OCI-LY1 (cell line): ENCODE results near the gene CCDC8.

Source experiments
- H2AFZ ChIP-seq: fragments of 200-600 bp; sonication (generic), shearing (Covaris generic); 2 replicates; pipeline ENCODE4 v1.6.0; 2014; ENCODE audit warnings: antibody characterized with exemption, mild to moderate bottlenecking, low read length
- H3F3A ChIP-seq: fragments of 200-600 bp; sonication (generic), shearing (Covaris generic); 2 replicates; pipeline ENCODE4 v1.6.0; 2014; ENCODE audit warnings: mild to moderate bottlenecking, antibody characterized with exemption, low read length, moderate library complexity; ENCODE audit not compliant: insufficient read depth
- H3K27ac ChIP-seq: fragments of 200-600 bp; sonication (generic); 2 replicates; pipeline ENCODE4 v1.5.1; 2014; ENCODE audit warnings: low read length, mixed run types, mild to moderate bottlenecking, low read depth; ENCODE audit not compliant: poor library complexity, severe bottlenecking
- H3K27me3 ChIP-seq: fragments of 200-600 bp; sonication (generic); 2 replicates; pipeline ENCODE4 v1.6.0; 2014; ENCODE audit warnings: antibody characterized with exemption, mild to moderate bottlenecking, low read length, moderate library complexity; ENCODE audit not compliant: insufficient read depth
- H3K36me3 ChIP-seq: fragments of 200-600 bp; sonication (generic); 2 replicates; pipeline ENCODE4 v1.6.1; 2014; ENCODE audit warnings: mild to moderate bottlenecking, antibody characterized with exemption, low read length, moderate library complexity, mixed read lengths; ENCODE audit not compliant: insufficient read depth
- H3K4me1 ChIP-seq: fragments of 200-600 bp; sonication (generic); 2 replicates; pipeline ENCODE4 v1.5.1; 2014; ENCODE audit warnings: mild to moderate bottlenecking, low read length, moderate library complexity; ENCODE audit not compliant: insufficient read depth, severe bottlenecking
- H3K4me2 ChIP-seq: fragments of 200-600 bp; sonication (generic), shearing (Covaris generic); 2 replicates; pipeline ENCODE4 v1.6.1; 2014; ENCODE audit warnings: low read length
- H3K4me3 ChIP-seq: fragments of 200-600 bp; sonication (generic); 2 replicates; pipeline ENCODE4 v1.5.1; 2014; ENCODE audit warnings: low read length, low read depth, mild to moderate bottlenecking, mixed read lengths; ENCODE audit not compliant: poor library complexity, severe bottlenecking
- H3K79me2 ChIP-seq: fragments of 200-600 bp; shearing (Covaris generic); 2 replicates; pipeline ENCODE4 v1.6.1; 2016; ENCODE audit warnings: mixed run types, low read length, mixed read lengths; ENCODE audit not compliant: insufficient read depth
- H3K9ac ChIP-seq: fragments of 200-600 bp; sonication (generic), shearing (Covaris generic); 2 replicates; pipeline ENCODE4 v1.6.1; 2014; ENCODE audit warnings: mild to moderate bottlenecking, low read length, mixed read lengths
- H3K9me2 ChIP-seq: fragments of 200-600 bp; sonication (generic), shearing (Covaris generic); 2 replicates; pipeline ENCODE4 v1.6.1; 2014; ENCODE audit warnings: low read depth, mild to moderate bottlenecking, low read length, mixed read lengths
- H3K9me3 ChIP-seq: fragments of 200-600 bp; shearing (Covaris generic); 2 replicates; pipeline ENCODE4 v1.6.1; 2014; ENCODE audit warnings: low read length, mixed read lengths
- H4K20me1 ChIP-seq: fragments of 200-600 bp; sonication (generic), shearing (Covaris generic); 2 replicates; pipeline ENCODE4 v1.6.0; 2016; ENCODE audit warnings: mild to moderate bottlenecking, low read length; ENCODE audit not compliant: insufficient read depth
- EZH2 ChIP-seq: fragments of 200-600 bp; sonication (generic), shearing (Covaris generic); IDR thresholded peaks from 2 replicates; pipeline ENCODE4 v1.8.0; 2017; ENCODE audit warnings: borderline replicate concordance, mixed run types, mild to moderate bottlenecking, antibody characterized with exemption, low read length, moderate library complexity, mixed read lengths
- TF ChIP-seq, protein P1 (sequence below): fragments of 200-600 bp; sonication (generic), shearing (Covaris generic); IDR thresholded peaks from 2 replicates; pipeline ENCODE4 v1.5.1; 2017; ENCODE audit warnings: mild to moderate bottlenecking, antibody characterized with exemption, low read length, moderate library complexity, mixed read lengths

Gene CCDC8

DNA sequence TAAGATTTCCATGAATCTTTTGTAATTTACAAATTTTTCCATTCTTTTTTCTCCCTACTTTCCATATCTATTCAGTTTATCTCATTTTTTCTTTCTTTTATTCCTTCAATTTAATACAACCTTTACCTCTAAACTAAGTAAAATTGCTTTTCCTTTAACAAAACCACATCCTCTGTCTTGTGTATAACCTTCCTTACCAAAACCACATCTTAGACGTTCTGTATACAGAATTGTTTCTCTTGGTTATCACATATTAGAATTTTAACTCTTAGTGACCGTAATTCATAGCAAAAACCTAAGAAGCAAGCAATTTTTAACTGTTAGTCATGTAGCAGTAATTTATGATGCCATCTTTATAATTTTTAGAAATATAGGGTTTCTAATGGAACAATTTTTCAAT, 51.4 kb downstream of the CCDC8 start:
- no peak overlapping the region for H2AFZ ChIP-seq
- H3K9ac ChIP-seq = no peak overlapping the region
- no peak for TF ChIP-seq EZH2
- TF ChIP-seq, protein P1, sequence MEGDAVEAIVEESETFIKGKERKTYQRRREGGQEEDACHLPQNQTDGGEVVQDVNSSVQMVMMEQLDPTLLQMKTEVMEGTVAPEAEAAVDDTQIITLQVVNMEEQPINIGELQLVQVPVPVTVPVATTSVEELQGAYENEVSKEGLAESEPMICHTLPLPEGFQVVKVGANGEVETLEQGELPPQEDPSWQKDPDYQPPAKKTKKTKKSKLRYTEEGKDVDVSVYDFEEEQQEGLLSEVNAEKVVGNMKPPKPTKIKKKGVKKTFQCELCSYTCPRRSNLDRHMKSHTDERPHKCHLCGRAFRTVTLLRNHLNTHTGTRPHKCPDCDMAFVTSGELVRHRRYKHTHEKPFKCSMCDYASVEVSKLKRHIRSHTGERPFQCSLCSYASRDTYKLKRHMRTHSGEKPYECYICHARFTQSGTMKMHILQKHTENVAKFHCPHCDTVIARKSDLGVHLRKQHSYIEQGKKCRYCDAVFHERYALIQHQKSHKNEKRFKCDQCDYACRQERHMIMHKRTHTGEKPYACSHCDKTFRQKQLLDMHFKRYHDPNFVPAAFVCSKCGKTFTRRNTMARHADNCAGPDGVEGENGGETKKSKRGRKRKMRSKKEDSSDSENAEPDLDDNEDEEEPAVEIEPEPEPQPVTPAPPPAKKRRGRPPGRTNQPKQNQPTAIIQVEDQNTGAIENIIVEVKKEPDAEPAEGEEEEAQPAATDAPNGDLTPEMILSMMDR = no peak
- no peaks in the 10 kb centered on the region for H3K9me2 ChIP-seq
- H3K79me2 ChIP-seq = peaks cover 40% of the 10 kb centered on the region
- no peaks in the 10 kb centered on the region for H3K9me3 ChIP-seq
- H3K4me1 ChIP-seq = peaks cover 5% of the 10 kb centered on the region
- H3K4me2 ChIP-seq = no peak overlapping the region
- H4K20me1 ChIP-seq = 0 out of 2 replicates have a peak, but pooled peaks cover 3% of the 10 kb centered on the region
- H3K4me3 ChIP-seq = no peak overlapping the region
- H3F3A ChIP-seq = 0 out of 2 replicates have a peak, but pooled peaks cover 4% of the 10 kb centered on the region
- H3K27me3 ChIP-seq = no peaks in the 10 kb centered on the region
- no peak overlapping the region for H3K27ac ChIP-seq
- peaks cover 72% of the 10 kb centered on the region for H3K36me3 ChIP-seq
